ENCODE data around the gene EPM2A.

DNA sequence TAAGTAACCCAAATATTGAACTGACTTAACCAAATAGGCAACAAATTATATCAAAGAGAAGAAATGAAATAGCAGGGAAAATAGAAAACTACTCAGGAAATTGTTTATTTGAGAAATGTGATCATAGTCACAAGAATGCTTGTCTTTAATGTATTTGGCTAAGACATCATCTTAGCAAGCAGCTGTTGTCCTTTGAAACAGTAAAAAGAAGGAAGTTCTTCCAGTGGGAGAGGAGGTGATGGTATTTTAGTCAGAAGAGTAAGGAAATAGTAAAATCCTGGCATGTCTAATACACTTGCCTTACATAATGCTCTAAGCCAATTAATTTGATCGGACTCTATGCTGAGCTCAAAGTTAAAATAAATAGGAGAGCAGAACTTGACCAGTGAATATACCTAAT lies 126.5 kb downstream of the EPM2A start:
- TF ChIP-seq JUND (IDR thresholded peaks at IDR 0.05) (no peak), SP1 (IDR thresholded peaks at IDR 0.05; ENCODE audit: low read depth) (no peak)
- TF ChIP-seq, protein P1, sequence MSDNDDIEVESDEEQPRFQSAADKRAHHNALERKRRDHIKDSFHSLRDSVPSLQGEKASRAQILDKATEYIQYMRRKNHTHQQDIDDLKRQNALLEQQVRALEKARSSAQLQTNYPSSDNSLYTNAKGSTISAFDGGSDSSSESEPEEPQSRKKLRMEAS (IDR thresholded peaks at IDR 0.05): no peak
